Measurements from ENCODE around the gene CLTC. TPM values are rescaled to one million over a fixed set of nuclear protein-coding genes. Genes with fewer than 3 reads are reported as not detected.

CLTC gene
- total RNA-seq, 1 donor from 2014 or later = 477 TPM

GRCh38 chr17:59730268-59730834, 110.7 kb downstream of the CLTC start:
- DNase-seq = no peak

GRCh38 chr17:59733697-59734096, 114.0 kb downstream of the CLTC start:
- DNase-seq = no peak

- no peak for DNase-seq
Observed at GRCh38 chr17:59734226-59734625, 114.5 kb downstream of the CLTC start.

GRCh38 chr17:59737324-59737723, 117.6 kb downstream of the CLTC start:
- no peak for DNase-seq

DNA sequence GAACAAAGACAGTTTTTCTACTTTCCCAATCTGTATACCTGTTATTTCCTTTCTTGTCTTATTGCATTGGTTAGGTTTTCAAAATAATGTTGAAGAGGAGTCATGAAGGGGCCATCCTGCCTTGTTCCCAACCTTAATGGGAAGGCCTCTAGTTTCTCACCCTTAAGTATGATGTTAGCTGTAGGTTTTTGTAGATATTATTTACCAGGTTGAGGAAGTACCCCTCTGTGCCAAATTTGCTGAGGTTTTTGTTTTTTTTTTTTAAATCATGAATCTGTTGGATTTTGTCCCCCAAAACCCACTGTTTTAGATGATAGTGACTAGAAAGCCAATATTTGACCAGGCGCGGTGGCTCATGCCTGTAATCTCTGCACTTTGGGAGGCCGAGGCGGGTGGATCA, 124.1 kb downstream of the CLTC start:
- no peak for DNase-seq

- no peak for DNase-seq
Observed at GRCh38 chr17:59745040-59745439, 125.3 kb downstream of the CLTC start.

Other genes with a start within 250 kb of the CLTC start
- 70.5 and 71.3 TPM in 2 replicates for gene DHX40, start 54.3 kb upstream of the CLTC start, total RNA-seq
- gene PTRH2, start 87.5 kb downstream of the CLTC start, total RNA-seq = 28.2 and 36.6 TPM in 2 replicates
- 141 and 209 TPM in 2 replicates for gene VMP1, start 87.8 kb downstream of the CLTC start, total RNA-seq

All from dermis blood vessel endothelial cell (primary cell).